Parathyroid adenoma (tissue), 2 donors: Measurements from ENCODE around the gene TBC1D30.

Experiments used
- H2AFZ ChIP-seq: fragments of 300-600 bp; sonication (generic); one replicate; pipeline ENCODE4 v1.7.0; 2017; ENCODE audit warnings: antibody characterized with exemption, mild to moderate bottlenecking
- H3K27ac ChIP-seq: fragments of 300-600 bp; sonication (generic); one replicate; pipeline ENCODE4 v1.7.0; 2017
- H3K27me3 ChIP-seq: fragments of 300-600 bp; sonication (generic); one replicate; pipeline ENCODE4 v1.7.0; 2017; ENCODE audit warnings: low read length; ENCODE audit not compliant: control insufficient read depth, insufficient read depth
- H3K36me3 ChIP-seq: fragments of 300-600 bp; sonication (generic); one replicate; pipeline ENCODE4 v1.7.0; 2017; ENCODE audit warnings: low read length; ENCODE audit not compliant: control insufficient read depth, insufficient read depth
- H3K4me1 ChIP-seq: fragments of 300-600 bp; sonication (generic); one replicate; pipeline ENCODE4 v1.7.0; 2017; ENCODE audit warnings: control low read depth
- H3K4me2 ChIP-seq: fragments of 300-600 bp; sonication (generic); one replicate; pipeline ENCODE4 v1.7.0; 2017; ENCODE audit warnings: low read length
- H3K4me3 ChIP-seq: fragments of 300-600 bp; sonication (generic); one replicate; pipeline ENCODE4 v1.7.0; 2017; ENCODE audit warnings: low read depth, low read length
- H3K79me2 ChIP-seq: fragments of 300-600 bp; sonication (generic); one replicate; pipeline ENCODE4 v1.7.0; 2017; ENCODE audit warnings: control low read depth
- H3K9ac ChIP-seq: fragments of 300-600 bp; sonication (generic); one replicate; pipeline ENCODE4 v1.7.0; 2017; ENCODE audit warnings: mild to moderate bottlenecking
- H3K9me3 ChIP-seq: fragments of 300-600 bp; sonication (generic); one replicate; pipeline ENCODE4 v1.7.0; 2017; ENCODE audit warnings: low read length; ENCODE audit not compliant: control insufficient read depth
- CTCF ChIP-seq: fragments of 300-600 bp; sonication (generic); IDR thresholded peaks from one replicate; pipeline ENCODE4 v1.7.0; 2017; ENCODE audit warnings: antibody characterized with exemption, mild to moderate bottlenecking
- donor health status: primary hyperparathyroidism.

TBC1D30 gene

DNA sequence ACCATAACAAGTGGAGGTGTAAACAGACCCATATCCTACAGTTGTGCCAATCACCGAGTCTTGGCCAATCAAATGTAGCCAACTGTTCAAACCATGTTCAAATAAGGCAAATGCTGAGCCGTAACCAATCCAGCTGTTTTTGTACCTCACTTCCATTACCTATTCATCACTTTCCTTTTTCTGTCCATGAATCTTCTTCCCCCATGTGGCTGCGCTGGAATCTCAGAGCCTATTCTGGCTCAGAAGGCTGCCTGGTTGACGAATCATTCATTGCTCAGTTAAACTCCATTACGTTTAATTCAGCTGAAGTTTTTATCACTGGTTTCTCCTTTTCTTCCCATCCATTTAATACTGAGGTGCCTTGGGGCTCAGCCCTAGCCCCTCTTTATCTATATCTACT is 71.1 kb downstream of the TBC1D30 start:
- no peak overlapping the region for H3K4me3 ChIP-seq
- H3K27ac ChIP-seq: no peak overlapping the region
- no peak overlapping the region for H3K4me2 ChIP-seq
- H3K79me2 ChIP-seq: no peaks in the 10 kb centered on the region
- H3K9ac ChIP-seq: no peak overlapping the region
- H2AFZ ChIP-seq: no peak overlapping the region
- H3K9me3 ChIP-seq: no peaks in the 10 kb centered on the region
- H3K4me1 ChIP-seq: no peaks in the 10 kb centered on the region
- TF ChIP-seq CTCF: no peak
- peaks cover 2% of the 10 kb centered on the region for H3K27me3 ChIP-seq
- H3K36me3 ChIP-seq: no peaks in the 10 kb centered on the region

GRCh38 chr12:64900540-64900939 is 76.1 kb downstream of the TBC1D30 start:
- no peaks in the 10 kb centered on the region for H3K4me1 ChIP-seq
- no peaks in the 10 kb centered on the region for H3K79me2 ChIP-seq
- no peak for TF ChIP-seq CTCF
- no peak overlapping the region for H3K4me3 ChIP-seq
- no peak overlapping the region for H3K9ac ChIP-seq
- no peaks in the 10 kb centered on the region for H3K9me3 ChIP-seq
- no peaks in the 10 kb centered on the region for H3K27me3 ChIP-seq
- no peak overlapping the region for H3K4me2 ChIP-seq
- no peak overlapping the region for H2AFZ ChIP-seq
- no peaks in the 10 kb centered on the region for H3K36me3 ChIP-seq
- no peak overlapping the region for H3K27ac ChIP-seq

DNA sequence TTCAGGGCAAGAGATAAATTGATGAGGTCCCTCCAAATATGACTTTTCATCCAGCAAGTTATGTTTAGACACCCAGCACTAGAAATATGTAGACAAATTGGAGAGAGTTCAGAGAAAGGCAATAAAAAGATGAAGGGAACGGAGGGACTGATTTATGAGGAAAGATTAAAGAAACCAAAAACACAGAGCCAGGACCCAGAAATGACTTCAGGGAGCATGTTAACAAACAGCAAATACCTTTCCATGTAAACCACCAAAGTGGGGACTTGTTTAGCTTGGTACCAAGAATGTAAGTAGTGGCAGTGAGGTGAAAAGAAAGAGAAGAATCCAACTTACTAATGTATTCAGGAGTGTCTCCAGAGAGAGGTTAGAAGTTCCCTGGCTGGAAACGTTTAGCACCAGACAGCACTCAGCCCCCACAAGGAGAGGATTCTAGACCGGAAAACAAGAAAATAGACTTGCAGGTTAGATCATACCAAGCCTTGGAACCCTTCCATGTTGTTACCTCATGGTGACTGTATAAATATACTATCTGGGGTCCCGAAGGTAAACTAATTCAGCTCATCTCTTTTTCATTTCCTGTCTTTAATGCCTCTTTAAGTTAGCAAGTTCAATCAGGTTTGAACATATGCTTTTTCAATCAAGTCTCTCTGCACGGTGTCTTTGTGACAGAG is 79.2 kb downstream of the TBC1D30 start:
- Histone ChIP-seq H3K9ac (no peak overlapping the region), H3K4me3 (no peak overlapping the region), H3K27ac (no peak overlapping the region), H3K79me2 (no peaks in the 10 kb centered on the region), H3K4me2 (no peak overlapping the region), H3K4me1 (no peaks in the 10 kb centered on the region), H3K36me3 (no peaks in the 10 kb centered on the region), H3K27me3 (no peaks in the 10 kb centered on the region), H2AFZ (no peak overlapping the region), H3K9me3 (no peaks in the 10 kb centered on the region)
- no peak for TF ChIP-seq CTCF

DNA sequence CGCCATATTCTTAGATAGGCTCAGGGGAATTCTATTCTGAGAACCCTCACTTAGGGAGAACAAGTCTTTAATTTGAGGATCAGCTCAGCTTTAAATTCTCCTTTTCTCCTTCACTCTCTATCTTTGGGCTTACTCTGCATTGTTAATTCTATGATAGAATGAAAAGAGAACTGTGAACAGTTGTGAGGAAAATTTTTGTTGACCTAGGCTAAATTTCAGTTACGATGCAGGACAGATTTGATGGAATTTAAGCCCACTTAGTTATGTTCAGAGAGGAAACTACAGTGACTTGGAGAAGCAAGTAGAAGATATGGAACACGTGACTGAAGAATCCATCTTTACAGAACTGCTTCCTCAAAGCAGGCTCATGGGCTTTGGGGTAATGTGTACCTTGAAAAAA is 82.7 kb downstream of the TBC1D30 start:
- Histone ChIP-seq H3K4me1 (no peaks in the 10 kb centered on the region), H3K36me3 (no peaks in the 10 kb centered on the region), H3K79me2 (no peaks in the 10 kb centered on the region), H3K9me3 (no peaks in the 10 kb centered on the region), H3K27me3 (no peaks in the 10 kb centered on the region), H2AFZ (no peak overlapping the region), H3K4me2 (no peak overlapping the region), H3K4me3 (no peak overlapping the region), H3K27ac (no peak overlapping the region), H3K9ac (no peak overlapping the region)
- TF ChIP-seq CTCF: no peak

DNA sequence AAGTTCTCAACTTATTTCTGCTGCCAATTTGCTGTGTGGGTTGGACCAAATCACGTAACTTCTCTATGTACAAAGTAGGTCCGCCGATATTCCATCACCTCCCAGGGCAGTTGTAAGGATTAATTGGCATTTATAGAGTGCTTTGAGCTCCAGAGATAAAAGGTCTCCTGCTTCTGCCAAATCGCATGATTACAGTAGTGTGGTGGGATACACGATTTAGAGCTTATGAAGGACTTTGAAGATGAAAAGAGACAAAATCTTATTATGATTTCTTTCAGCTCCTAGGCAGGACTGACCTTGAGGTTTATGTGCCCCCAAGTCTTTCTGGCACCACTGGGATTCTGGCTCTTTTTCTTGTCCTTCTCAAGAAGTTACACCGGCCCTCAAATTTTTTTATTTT is 84.7 kb downstream of the TBC1D30 start:
- Histone ChIP-seq H2AFZ (no peak overlapping the region), H3K79me2 (no peaks in the 10 kb centered on the region), H3K27ac (no peak overlapping the region), H3K4me1 (no peaks in the 10 kb centered on the region), H3K4me3 (no peak overlapping the region), H3K9ac (no peak overlapping the region), H3K27me3 (no peaks in the 10 kb centered on the region), H3K9me3 (no peaks in the 10 kb centered on the region), H3K4me2 (no peak overlapping the region), H3K36me3 (no peaks in the 10 kb centered on the region)
- no peak for TF ChIP-seq CTCF
